CD8-positive, alpha-beta memory T cell (primary cell): ENCODE measurements around the gene FMNL2. TPM values are rescaled to one million over a fixed set of nuclear protein-coding genes. Genes with fewer than 3 reads are reported as not detected.
A peak's percentile ranks its signal among the peaks of the same experiment; 100 is the strongest.

Experiments used
- CTCF ChIA-PET: fragments of 350-600 bp; sonication (Branson Sonifier 250); formaldehyde crosslinking; loops from one replicate; lab custom pipeline; 2021; ENCODE audit warnings: antibody characterized with exemption; lab: Charles Lee
- POLR2A ChIA-PET: fragments of 350-600 bp; sonication (Branson Sonifier 250); formaldehyde crosslinking; loops from one replicate; lab custom pipeline; 2021; ENCODE audit warnings: antibody characterized with exemption; lab: Charles Lee
- DNase-seq, 5 donors: peaks; one replicate each; pipeline versions ENCODE4 v3.0.0 to v3.0.0-alpha.2; 2020 to 2022; ENCODE audit warnings: mixed read lengths in 1 of 5
- H3K27ac ChIP-seq: one replicate; pipeline ENCODE4 v1.7.0; 2013; ENCODE audit warnings: low read depth, mild to moderate bottlenecking, low read length, moderate library complexity
- H3K27me3 ChIP-seq: 2 replicates; pipeline ENCODE4 v1.7.0; 2013; ENCODE audit warnings: low read length, mild to moderate bottlenecking; ENCODE audit not compliant: insufficient read depth, poor library complexity, severe bottlenecking
- H3K36me3 ChIP-seq: 2 replicates; pipeline ENCODE4 v1.7.0; 2013; ENCODE audit warnings: mild to moderate bottlenecking, low read length, moderate library complexity; ENCODE audit not compliant: insufficient read depth
- H3K4me1 ChIP-seq: 2 replicates; pipeline ENCODE4 v1.7.0; 2013; ENCODE audit warnings: mild to moderate bottlenecking, low read length, moderate library complexity; ENCODE audit not compliant: insufficient read depth
- H3K4me3 ChIP-seq: 2 replicates; pipeline ENCODE4 v1.7.0; 2013; ENCODE audit warnings: mild to moderate bottlenecking, low read length
- H3K9me3 ChIP-seq: 2 replicates; pipeline ENCODE4 v1.7.0; 2013; ENCODE audit warnings: mild to moderate bottlenecking, low read length
- H3K27ac Mint-ChIP-seq, 8 donors: one replicate each; pipeline ENCODE4 v1.8.0; 2020 to 2021; ENCODE audit warnings: mixed read lengths in 8 of 8, mild to moderate bottlenecking in 6 of 8, inconsistent platforms in 3 of 8, moderate library complexity in 3 of 8
- H3K27me3 Mint-ChIP-seq, 2 donors: one replicate each; pipeline ENCODE4 v1.8.0; 2020 to 2021; ENCODE audit warnings: mixed read lengths in 2 of 2, mild to moderate bottlenecking in 1 of 2, moderate library complexity in 1 of 2
- H3K36me3 Mint-ChIP-seq, 3 donors: one replicate each; pipeline ENCODE4 v1.8.0; 2020 to 2021; ENCODE audit warnings: mixed read lengths in 3 of 3, inconsistent platforms in 1 of 3, mild to moderate bottlenecking in 1 of 3
- H3K4me1 Mint-ChIP-seq, 3 donors: one replicate each; pipeline ENCODE4 v1.8.0; 2020 to 2021; ENCODE audit warnings: mixed read lengths in 3 of 3, inconsistent platforms in 1 of 3, mild to moderate bottlenecking in 1 of 3
- H3K4me3 Mint-ChIP-seq, 7 donors: one replicate each; pipeline ENCODE4 v1.8.0; 2020 to 2021; ENCODE audit warnings: mixed read lengths in 7 of 7, mild to moderate bottlenecking in 6 of 7, moderate library complexity in 4 of 7, inconsistent platforms in 2 of 7
- H3K9me3 Mint-ChIP-seq, 5 donors: one replicate each; pipeline ENCODE4 v1.8.0; 2020 to 2022; ENCODE audit warnings: mixed read lengths in 5 of 5, mild to moderate bottlenecking in 3 of 5, moderate library complexity in 2 of 5, inconsistent platforms in 1 of 5
- polyA plus RNA-seq: library from polyadenylated mRNA; unstranded; fragments of 300-500 nt; fragmentation: Illumina TruSeq; gene quantifications from one replicate; pipeline ENCODE4 v1.2.3, GENCODE V29; 2021
- total RNA-seq, 2 experiments: library from RNA; stranded (reverse); gene quantifications; one replicate each; pipeline ENCODE4 v1.2.3, GENCODE V29; 2021

FMNL2 gene
- total and polyA plus RNA-seq, 3 experiments from 2014 or later: 0.05 to 0.59 (median 0.58) TPM

- Histone ChIP-seq H3K27ac (no peak overlapping the region), H3K9me3 (no peaks in the 10 kb centered on the region), H3K36me3 (no peaks in the 10 kb centered on the region), H3K4me1 (no peaks in the 10 kb centered on the region), H3K4me3 (no peak overlapping the region), H3K27me3 (no peaks in the 10 kb centered on the region)
- Mint-ChIP-seq H3K27me3 (peaks cover 3 to 28% of the 10 kb centered on the region in 2 donors), H3K4me3 (no peak overlapping the region), H3K9me3 (no peaks in the 10 kb centered on the region), H3K4me1 (peaks cover 0 to 6% (median 0%) of the 10 kb centered on the region in 3 donors), H3K36me3 (peaks cover 0 to 2% (median 0%) of the 10 kb centered on the region in 3 donors), H3K27ac (no peak overlapping the region)
- CTCF ChIA-PET: interaction anchor here (1.4 kb wide), 1 partner anchor 451 kb away, joined by 5 read pairs; the partner anchor contains the start of gene STAM2
- no peak for DNase-seq
- POLR2A ChIA-PET: no interaction called here
These were observed 292.0 kb downstream of the FMNL2 start for GRCh38 chr2:152626911-152627339.

- no peak overlapping the region for H3K4me3 ChIP-seq
- no peak overlapping the region for H3K27ac Mint-ChIP-seq
- no peaks in the 10 kb centered on the region for H3K9me3 ChIP-seq
- H3K9me3 Mint-ChIP-seq: no peaks in the 10 kb centered on the region
- peaks cover 0 to 6% (median 0%) of the 10 kb centered on the region in 3 donors for H3K4me1 Mint-ChIP-seq
- no peak overlapping the region for H3K4me3 Mint-ChIP-seq
- no peaks in the 10 kb centered on the region for H3K36me3 ChIP-seq
- CTCF ChIA-PET: interaction anchor here (1.4 kb wide), 1 partner anchor 452 kb away, joined by 5 read pairs; the partner anchor contains the start of gene STAM2
- peaks cover 0 to 2% (median 0%) of the 10 kb centered on the region in 3 donors for H3K36me3 Mint-ChIP-seq
- no peak for DNase-seq
- POLR2A ChIA-PET: no interaction called here
- H3K27ac ChIP-seq: no peak overlapping the region
- peaks cover 3 to 31% of the 10 kb centered on the region in 2 donors for H3K27me3 Mint-ChIP-seq
- no peaks in the 10 kb centered on the region for H3K27me3 ChIP-seq
- no peaks in the 10 kb centered on the region for H3K4me1 ChIP-seq
These were observed 292.5 kb downstream of the FMNL2 start for GRCh38 chr2:152627351-152627957.

GRCh38 chr2:152629202-152629601 is 294.2 kb downstream of the FMNL2 start:
- Histone ChIP-seq H3K4me3 (no peak overlapping the region), H3K27me3 (no peaks in the 10 kb centered on the region), H3K4me1 (no peaks in the 10 kb centered on the region), H3K36me3 (no peaks in the 10 kb centered on the region), H3K9me3 (no peaks in the 10 kb centered on the region), H3K27ac (no peak overlapping the region)
- Mint-ChIP-seq H3K27me3 (peaks cover 0 to 35% of the 10 kb centered on the region in 2 donors), H3K9me3 (no peaks in the 10 kb centered on the region), H3K27ac (no peak overlapping the region), H3K36me3 (peaks cover 0 to 2% (median 0%) of the 10 kb centered on the region in 3 donors), H3K4me1 (peaks cover 0 to 6% (median 0%) of the 10 kb centered on the region in 3 donors), H3K4me3 (no peak overlapping the region)
- ChIA-PET CTCF (no interaction called here), POLR2A (no interaction called here)
- no peak for DNase-seq

- Mint-ChIP-seq H3K27me3 (peaks cover 0 to 29% of the 10 kb centered on the region in 2 donors), H3K4me1 (peaks cover 0 to 8% (median under 1%) of the 10 kb centered on the region in 3 donors), H3K36me3 (peaks cover 0 to 2% (median 0%) of the 10 kb centered on the region in 3 donors), H3K4me3 (no peak overlapping the region), H3K27ac (no peak overlapping the region), H3K9me3 (no peaks in the 10 kb centered on the region)
- Histone ChIP-seq H3K27ac (no peak overlapping the region), H3K27me3 (no peaks in the 10 kb centered on the region), H3K36me3 (no peaks in the 10 kb centered on the region), H3K9me3 (no peaks in the 10 kb centered on the region), H3K4me3 (no peak overlapping the region), H3K4me1 (no peaks in the 10 kb centered on the region)
- ChIA-PET POLR2A (no interaction called here), CTCF (interaction anchor here (2.2 kb wide), 1 partner anchor 9 kb away, joined by 6 read pairs; no protein-coding TSS in a partner anchor)
- DNase-seq: no peak
These were observed 295.5 kb downstream of the FMNL2 start for GRCh38 chr2:152630466-152630865.

- POLR2A ChIA-PET: no interaction called here
- CTCF ChIA-PET: interaction anchor here (1.7 kb wide), 1 partner anchor 596 kb away, joined by 4 read pairs; no protein-coding TSS in a partner anchor
These were observed 297.8 kb downstream of the FMNL2 start for GRCh38 chr2:152632736-152633135.

GRCh38 chr2:152635635-152636298 is 300.8 kb downstream of the FMNL2 start:
- Mint-ChIP-seq H3K36me3 (no peaks in the 10 kb centered on the region), H3K4me1 (peaks cover 3 to 6% (median 4%) of the 10 kb centered on the region in 3 donors), H3K4me3 (no peak overlapping the region), H3K27ac (peak overlapping the region in 1 of 8 donors; percentile 79), H3K27me3 (peaks cover 0 to 21% of the 10 kb centered on the region in 2 donors), H3K9me3 (no peaks in the 10 kb centered on the region)
- ChIA-PET POLR2A (interaction anchor here (0.9 to 1.0 kb wide), 2 partner anchors 460 to 461 kb away, joined by 3 read pairs; partner anchors contain the start of gene STAM2), CTCF (interaction anchor here (0.6 to 3.7 kb wide), 14 partner anchors 10 to 611 kb away, joined by 3 to 46 read pairs (median 5); partner anchors contain the start of genes PRPF40A and STAM2)
- H3K27me3 ChIP-seq: no peaks in the 10 kb centered on the region
- no peak overlapping the region for H3K27ac ChIP-seq
- H3K9me3 ChIP-seq: no peaks in the 10 kb centered on the region
- H3K36me3 ChIP-seq: no peaks in the 10 kb centered on the region
- peak; percentile 47 to 73 (median 54) for DNase-seq
- no peaks in the 10 kb centered on the region for H3K4me1 ChIP-seq
- no peak overlapping the region for H3K4me3 ChIP-seq

More at GRCh38 chr2:152632736-152633135, 297.8 kb downstream of the FMNL2 start:
- no peak overlapping the region for H3K4me3 Mint-ChIP-seq
- H3K36me3 Mint-ChIP-seq: no peaks in the 10 kb centered on the region
- Histone ChIP-seq H3K4me1 (no peaks in the 10 kb centered on the region), H3K9me3 (no peaks in the 10 kb centered on the region), H3K27me3 (no peaks in the 10 kb centered on the region), H3K27ac (no peak overlapping the region), H3K4me3 (no peak overlapping the region), H3K36me3 (no peaks in the 10 kb centered on the region)
- no peaks in the 10 kb centered on the region for H3K9me3 Mint-ChIP-seq
- H3K27me3 Mint-ChIP-seq: peaks cover 0 to 28% of the 10 kb centered on the region in 2 donors
- H3K4me1 Mint-ChIP-seq: peaks cover 3 to 12% (median 4%) of the 10 kb centered on the region in 3 donors
- no peak overlapping the region for H3K27ac Mint-ChIP-seq
- DNase-seq: no peak

GRCh38 chr2:152637251-152637650 is 302.3 kb downstream of the FMNL2 start:
- ChIA-PET POLR2A (no interaction called here), CTCF (no interaction called here)
- H3K4me3 Mint-ChIP-seq: no peak overlapping the region
- peaks cover 3 to 6% (median 4%) of the 10 kb centered on the region in 3 donors for H3K4me1 Mint-ChIP-seq
- H3K9me3 ChIP-seq: no peaks in the 10 kb centered on the region
- H3K9me3 Mint-ChIP-seq: no peaks in the 10 kb centered on the region
- no peaks in the 10 kb centered on the region for H3K36me3 Mint-ChIP-seq
- no peaks in the 10 kb centered on the region for H3K4me1 ChIP-seq
- no peak overlapping the region for H3K27ac ChIP-seq
- no peak for DNase-seq
- no peaks in the 10 kb centered on the region for H3K36me3 ChIP-seq
- no peaks in the 10 kb centered on the region for H3K27me3 ChIP-seq
- H3K27ac Mint-ChIP-seq: no peak overlapping the region
- no peak overlapping the region for H3K4me3 ChIP-seq
- peaks cover 0 to 18% of the 10 kb centered on the region in 2 donors for H3K27me3 Mint-ChIP-seq

- Mint-ChIP-seq H3K36me3 (no peaks in the 10 kb centered on the region), H3K4me3 (no peak overlapping the region), H3K27me3 (peaks cover 0 to 14% of the 10 kb centered on the region in 2 donors), H3K27ac (no peak overlapping the region), H3K9me3 (no peaks in the 10 kb centered on the region), H3K4me1 (peaks cover 3 to 6% (median 4%) of the 10 kb centered on the region in 3 donors)
- H3K4me3 ChIP-seq: no peak overlapping the region
- POLR2A ChIA-PET: no interaction called here
- CTCF ChIA-PET: interaction anchor here (1.0 kb wide), 1 partner anchor 462 kb away, joined by 6 read pairs; the partner anchor contains the start of gene STAM2
- H3K36me3 ChIP-seq: no peaks in the 10 kb centered on the region
- H3K4me1 ChIP-seq: no peaks in the 10 kb centered on the region
- DNase-seq: no peak
- no peak overlapping the region for H3K27ac ChIP-seq
- H3K27me3 ChIP-seq: no peaks in the 10 kb centered on the region
- no peaks in the 10 kb centered on the region for H3K9me3 ChIP-seq
These were observed 303.1 kb downstream of the FMNL2 start for GRCh38 chr2:152638056-152638455.
